NOMO-1 treated with dmso at 0.1 percent for 144 hours (cell line): ENCODE data around the gene LHX3.

ENCODE experiments used
- DNase-seq: peaks from one replicate; lab custom pipeline; 2025; ENCODE audit not compliant: unreplicated experiment; lab: John Stamatoyannopoulos, UW

LHX3 gene

GRCh38 chr9:136209232-136209631 lies 4.3 kb upstream of the LHX3 start:
- DNase-seq = no peak

DNA sequence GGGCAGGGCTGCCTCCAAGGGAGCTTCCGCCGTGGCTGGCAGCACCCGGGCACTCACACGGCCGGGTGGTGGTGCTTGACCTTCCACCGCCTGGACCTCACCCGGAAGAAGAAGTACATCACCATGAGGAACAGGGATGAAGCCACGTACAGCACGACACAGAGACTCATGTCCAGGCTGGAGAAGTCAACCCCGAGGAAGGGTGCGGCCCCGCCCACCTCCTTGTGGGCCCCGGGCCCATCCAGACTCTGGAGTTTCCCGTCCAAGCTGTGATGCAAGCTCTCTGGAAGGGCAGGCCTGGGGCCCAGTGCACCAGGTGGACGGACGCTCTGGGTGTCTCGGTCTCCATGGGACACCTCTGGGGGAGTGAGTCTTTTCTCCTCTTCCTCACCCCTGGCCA lies 3.7 kb upstream of the LHX3 start:
- DNase-seq = no peak

DNA sequence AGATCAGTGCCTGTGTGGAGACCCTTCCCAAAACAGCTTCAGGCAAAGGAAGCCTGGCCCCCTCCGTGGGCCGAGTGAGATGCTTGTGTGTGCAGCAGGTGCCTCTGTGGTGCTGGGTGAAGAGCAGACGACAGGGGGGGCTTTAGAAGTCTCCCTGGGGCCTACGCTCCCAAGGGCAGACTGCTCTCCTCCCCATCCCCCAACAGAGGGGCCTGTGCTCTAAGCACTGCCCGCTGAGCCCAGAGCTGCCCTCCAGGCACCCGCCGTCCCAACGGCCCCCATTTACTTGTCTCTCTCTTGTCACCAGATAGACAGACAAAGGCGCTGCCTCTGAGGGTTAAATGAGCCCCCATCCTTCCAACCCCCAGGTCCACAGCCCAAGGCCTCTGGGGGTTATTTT lies 2.7 kb upstream of the LHX3 start:
- DNase-seq = no peak

GRCh38 chr9:136206602-136207275 lies 1.8 kb upstream of the LHX3 start:
- DNase-seq = peak; percentile 88

GRCh38 chr9:136205707-136205992 lies 722 bp upstream of the LHX3 start:
- DNase-seq = no peak

DNA sequence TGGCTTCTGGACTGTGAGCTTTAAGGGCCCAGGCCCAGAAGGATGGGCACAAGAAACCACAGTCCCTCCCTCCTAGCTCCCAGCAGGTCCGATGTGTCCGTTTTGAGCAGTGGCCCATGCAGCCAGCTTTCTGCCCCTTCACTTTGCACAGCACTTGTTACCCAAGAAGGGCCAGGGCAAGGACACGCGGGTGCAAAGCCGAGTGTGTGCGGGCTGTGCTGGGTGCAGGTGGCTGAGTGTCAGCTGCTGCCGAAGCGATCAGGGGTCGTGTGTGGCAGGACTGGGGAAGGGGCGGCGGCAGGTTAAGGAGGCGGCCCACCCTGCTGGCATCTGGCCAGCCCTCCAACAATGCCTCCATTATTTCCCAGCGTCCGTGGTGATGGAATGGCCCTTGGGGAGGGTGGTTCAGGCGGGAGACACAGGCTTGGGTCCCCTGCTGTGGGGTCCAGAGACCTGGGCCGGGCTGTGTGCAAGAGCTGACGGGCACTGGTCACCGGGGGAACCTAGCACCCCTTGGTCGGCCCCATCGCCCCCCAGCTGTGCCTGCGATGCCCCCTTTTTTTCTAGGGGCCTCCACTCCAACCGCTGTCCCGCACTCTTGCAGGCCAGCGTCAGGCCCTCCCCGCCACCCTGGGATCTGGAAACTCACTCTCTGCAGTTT lies 653 bp downstream of the LHX3 start:
- no peak for DNase-seq

- DNase-seq = no peak
These were observed 1.4 kb downstream of the LHX3 start for GRCh38 chr9:136203408-136204144.

DNA sequence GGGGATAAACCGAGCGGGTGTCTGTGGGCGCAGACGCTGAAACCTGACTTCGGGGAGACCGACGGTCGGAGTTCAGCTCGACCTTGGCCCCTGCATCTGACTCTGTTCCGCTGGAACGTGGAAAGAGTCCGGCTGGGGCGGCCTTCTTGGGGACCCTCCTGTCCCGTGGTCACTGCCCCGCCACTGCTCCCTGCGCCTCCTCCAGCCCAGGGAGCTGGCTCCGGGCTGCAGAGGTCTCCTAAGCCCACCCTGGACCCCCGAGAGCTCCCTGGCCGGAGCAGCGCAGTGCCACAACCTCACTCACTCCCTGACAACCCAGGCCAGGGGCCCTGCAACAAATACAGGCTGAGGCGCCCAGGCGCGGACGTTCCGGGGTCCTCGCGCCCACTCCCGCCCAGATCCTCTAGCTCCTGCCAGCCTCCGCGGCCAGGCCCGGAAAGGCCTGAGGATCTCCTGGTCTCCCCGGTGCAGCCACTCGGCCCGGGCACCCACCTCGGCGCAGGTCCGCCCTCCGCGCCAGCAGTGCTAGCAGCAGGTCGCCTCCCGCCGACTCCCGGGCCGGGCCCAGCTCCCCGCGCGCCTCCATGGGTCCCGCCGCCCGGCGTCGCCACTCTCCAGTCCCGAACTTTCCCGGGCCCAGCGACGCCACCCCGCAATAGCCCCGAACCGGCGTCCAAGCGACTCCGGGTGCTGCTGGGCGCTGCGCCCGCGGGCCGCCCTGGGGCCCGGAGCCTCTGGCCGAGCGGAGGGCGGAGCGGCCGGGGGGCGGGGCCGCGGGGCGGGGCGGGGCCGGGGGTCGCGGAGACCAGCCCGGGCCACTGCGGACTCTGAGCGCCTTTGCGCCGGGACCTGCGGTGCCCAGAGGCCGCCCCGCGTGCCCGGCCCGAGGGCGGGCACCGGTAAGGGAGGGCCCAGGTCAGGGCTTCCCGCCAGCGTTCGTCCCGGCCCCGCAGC lies 2.2 kb downstream of the LHX3 start:
- no peak for DNase-seq

GRCh38 chr9:136201609-136202453 lies 3.1 kb downstream of the LHX3 start:
- DNase-seq = no peak

DNA sequence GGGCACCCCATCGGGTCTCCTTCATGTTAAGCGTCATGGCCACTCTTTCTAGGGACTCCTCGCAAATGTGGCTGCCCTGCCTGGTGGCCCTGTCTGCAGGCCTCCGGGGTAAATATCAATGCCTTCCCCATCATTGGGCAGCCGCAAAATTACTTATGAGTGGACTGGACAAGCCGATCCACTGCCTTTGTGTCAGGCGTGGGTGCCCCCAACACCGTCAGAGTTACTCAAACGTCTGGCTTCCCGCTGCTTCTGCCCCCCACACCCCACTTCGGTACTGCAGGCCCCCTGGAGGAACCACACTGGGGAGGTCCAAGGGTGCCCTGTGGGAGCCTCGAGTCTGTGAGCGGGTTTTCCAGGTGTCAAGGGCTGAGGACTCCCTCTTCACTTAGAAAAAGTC lies 3.8 kb downstream of the LHX3 start:
- DNase-seq = no peak

DNA sequence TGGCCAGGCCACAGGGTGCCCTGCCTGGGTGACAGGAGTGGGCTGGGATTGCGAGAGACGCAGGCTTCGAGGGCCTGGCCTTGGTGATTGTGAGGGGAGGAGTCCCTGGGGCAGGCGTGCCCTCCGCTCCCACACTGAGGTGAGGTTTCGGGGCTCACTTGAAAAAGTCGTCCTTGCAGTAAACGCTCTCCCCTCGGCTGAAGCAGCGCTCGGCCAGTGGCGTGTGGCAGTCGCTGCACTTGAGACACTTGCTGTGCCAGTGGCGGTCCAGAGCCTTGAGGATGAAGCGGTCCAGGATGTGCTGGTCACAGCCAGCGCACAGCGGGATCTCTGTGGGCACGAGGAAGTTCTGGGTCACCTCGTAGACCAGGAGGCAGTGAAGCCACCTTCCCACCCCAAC lies 4.5 kb downstream of the LHX3 start:
- no peak for DNase-seq

DNA sequence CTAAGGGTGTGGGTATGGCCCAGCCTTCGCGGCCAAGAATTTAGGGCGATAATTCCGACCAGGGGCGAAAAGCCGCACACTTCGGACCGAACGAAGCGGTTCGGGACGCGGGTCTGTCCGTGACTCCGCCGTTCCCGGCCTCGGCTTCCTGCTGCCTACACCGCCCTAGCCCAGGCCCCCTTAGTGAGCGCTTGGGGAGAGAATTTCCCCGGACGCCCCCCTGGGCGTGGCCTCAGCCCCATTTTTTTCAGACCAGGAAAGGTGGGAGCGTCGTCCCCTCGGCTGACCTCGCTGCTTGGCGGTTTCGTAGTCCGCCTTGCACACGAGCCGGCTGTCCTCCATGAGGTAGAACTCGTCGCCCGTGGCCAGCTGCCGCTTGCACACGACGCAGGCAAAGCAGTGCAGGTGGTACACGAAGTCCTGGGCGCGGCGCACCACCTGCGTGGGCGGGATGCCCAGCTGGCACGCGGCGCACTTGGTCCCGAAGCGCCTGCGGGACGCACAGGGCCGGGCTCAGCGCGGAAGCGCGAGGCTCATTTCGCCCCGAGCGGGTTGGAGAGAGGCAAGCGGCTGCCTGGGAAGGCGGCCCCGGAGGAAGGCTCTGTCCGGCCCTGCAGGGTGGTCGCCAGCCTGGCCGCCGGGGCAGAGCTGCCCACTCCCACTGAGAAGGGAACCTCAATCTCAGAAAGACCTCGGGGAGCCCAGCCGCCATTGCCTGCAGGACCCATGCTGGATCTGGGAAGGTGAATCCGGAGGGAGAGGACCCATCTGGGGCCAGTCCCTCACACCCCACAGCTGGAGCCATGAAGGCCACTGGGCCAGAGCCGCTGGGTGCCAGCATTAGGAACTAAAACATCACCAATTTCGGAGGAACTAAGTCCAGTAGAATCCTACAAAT lies 5.3 kb downstream of the LHX3 start:
- DNase-seq = no peak

GRCh38 chr9:136198605-136199083 lies 6.3 kb downstream of the LHX3 start:
- no peak for DNase-seq

GRCh38 chr9:136197930-136198604 lies 6.9 kb downstream of the LHX3 start:
- no peak for DNase-seq

DNA sequence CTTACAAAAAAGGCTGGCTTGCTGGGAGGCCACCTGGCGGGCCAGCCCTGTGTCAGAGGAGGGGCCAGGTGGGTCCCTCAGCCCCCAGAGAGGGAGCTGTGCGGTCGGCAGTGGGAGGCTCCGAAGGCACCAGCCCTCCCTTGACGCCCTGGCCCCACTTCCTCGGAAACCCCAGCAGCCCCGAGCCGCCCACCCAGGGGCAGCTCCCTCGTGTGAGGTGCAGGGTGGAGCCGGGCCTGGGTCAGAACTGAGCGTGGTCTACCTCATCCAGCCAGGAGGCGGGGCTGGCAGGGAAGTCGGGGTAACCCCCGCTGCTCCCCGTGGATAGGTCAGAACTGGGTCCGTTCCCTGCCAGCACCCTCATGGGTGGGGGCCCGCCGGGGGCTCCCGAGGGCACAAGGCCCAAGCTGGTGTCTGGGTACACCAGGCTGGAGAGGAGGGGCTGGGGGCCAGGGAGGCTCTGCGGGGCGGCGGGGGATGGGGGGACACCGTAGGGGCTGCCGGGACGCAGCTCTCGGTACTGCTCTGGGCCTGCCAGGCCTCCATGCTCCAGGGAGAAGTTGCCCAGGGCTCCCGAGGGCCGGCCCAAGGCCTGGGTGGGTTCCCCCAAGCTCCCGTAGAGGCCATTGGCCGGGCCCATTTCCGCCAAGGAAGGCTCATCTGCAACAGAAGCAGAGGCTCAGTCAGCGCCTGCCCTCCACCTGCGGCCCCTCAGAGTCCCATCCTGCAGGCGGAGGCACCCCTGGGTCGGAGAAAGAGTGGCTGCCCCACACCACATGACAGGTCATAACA lies 7.6 kb downstream of the LHX3 start:
- no peak for DNase-seq

DNA sequence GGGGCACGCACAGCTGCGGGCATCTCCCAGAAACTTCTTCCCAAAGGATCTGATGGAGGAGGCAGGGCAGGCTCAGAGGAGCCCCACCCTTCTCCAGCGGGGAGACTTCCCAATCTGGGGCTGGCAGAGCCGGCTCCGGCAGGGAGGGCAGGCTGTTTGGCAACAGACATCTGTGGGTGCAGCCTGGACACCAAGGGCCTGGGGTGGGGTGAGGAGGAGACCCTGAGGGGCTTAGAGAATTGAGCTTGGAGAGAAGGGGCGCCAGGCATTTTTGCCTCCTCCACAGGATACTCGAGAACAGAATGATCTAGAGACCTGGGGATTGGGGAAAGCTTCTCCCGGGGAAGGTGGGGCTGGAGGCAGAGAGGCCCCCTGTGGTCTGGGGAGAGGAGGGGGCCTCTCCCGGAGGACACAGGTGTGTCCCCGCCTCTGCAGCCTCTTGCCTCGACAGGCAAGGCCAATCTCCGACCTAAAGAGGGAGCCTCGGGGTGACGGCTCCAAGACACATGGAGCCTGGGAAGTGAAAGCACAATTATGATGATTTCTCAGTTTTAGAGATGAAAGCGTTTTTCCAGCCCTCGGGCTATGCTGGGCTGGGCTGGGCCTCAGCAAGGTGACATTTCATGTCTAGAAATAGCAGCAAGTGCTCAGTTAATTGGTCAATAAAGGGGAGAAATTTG lies 8.4 kb downstream of the LHX3 start:
- DNase-seq = no peak

DNA sequence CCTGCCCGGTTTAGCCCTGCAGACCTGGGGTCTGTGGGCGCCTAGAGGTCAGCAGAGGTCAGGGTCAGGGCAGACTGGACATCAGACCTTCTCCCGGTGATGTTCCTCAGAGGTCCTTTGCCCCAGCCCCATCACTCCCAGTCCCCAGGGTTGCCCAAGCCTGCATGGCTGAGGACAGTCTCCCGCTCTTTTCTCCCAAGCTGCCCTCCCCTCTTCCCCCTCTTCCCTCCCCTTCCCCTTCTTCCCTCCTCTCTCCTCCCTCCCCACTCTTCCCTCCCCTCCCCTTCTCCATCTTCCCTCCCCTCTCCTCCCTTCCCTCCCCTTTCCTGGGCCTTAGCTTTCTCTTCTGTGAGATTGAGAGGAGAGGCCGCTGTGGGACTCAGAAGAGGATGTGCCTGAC lies 10.4 kb downstream of the LHX3 start:
- no peak for DNase-seq
